NB4 (cell line): ENCODE measurements around the gene KSR2.

ENCODE experiments used
- DNase-seq: peaks from one replicate; pipeline ENCODE4 v3.0.0; 2010; ENCODE audit warnings: low read depth
- H3K4me3 ChIP-seq: one replicate; pipeline ENCODE4 v1.5.1; 2011; ENCODE audit warnings: mild to moderate bottlenecking, low read depth, low read length, moderate library complexity
- MAX ChIP-seq: IDR thresholded peaks from 2 replicates; pipeline ENCODE4 v1.6.1; 2011; ENCODE audit warnings: low read depth, low read length
- MYC ChIP-seq: IDR thresholded peaks from 2 replicates; pipeline ENCODE4 v1.6.1; 2011; ENCODE audit warnings: low read depth, low read length
- POLR2A ChIP-seq: IDR thresholded peaks from 2 replicates; pipeline ENCODE4 v1.6.1; 2011; ENCODE audit warnings: mild to moderate bottlenecking; ENCODE audit not compliant: insufficient read length; ENCODE audit errors: extremely low read depth
- TF ChIP-seq, protein P1 (sequence below): IDR thresholded peaks from one replicate; pipeline ENCODE4 v1.5.1; 2012; ENCODE audit warnings: low read depth, low read length

The KSR2 gene

DNA sequence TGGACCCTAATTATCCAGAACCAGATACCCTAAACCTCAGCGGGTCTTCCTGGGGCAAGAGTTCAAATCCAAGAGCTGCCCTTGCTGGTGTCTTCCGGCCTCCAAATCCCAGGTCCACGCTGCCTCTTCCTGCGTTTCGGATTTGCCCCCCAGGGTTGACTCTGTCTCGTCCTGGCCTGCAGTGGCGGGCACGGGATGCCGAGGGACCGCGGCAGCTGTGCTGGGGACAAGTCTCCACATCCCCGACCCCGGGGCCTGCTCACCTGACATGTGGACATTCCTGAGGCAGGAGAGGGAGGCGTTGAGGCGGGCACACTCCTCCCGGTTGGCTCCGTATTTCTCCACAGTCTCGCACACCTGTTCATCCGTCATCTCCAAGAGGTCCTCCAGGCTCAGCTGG lies 113.6 kb downstream of the KSR2 start:
- DNase-seq, result no peak
- no peak overlapping the region for H3K4me3 ChIP-seq
- TF ChIP-seq MYC (no peak), POLR2A (no peak), MAX (no peak)
- TF ChIP-seq, protein P1, sequence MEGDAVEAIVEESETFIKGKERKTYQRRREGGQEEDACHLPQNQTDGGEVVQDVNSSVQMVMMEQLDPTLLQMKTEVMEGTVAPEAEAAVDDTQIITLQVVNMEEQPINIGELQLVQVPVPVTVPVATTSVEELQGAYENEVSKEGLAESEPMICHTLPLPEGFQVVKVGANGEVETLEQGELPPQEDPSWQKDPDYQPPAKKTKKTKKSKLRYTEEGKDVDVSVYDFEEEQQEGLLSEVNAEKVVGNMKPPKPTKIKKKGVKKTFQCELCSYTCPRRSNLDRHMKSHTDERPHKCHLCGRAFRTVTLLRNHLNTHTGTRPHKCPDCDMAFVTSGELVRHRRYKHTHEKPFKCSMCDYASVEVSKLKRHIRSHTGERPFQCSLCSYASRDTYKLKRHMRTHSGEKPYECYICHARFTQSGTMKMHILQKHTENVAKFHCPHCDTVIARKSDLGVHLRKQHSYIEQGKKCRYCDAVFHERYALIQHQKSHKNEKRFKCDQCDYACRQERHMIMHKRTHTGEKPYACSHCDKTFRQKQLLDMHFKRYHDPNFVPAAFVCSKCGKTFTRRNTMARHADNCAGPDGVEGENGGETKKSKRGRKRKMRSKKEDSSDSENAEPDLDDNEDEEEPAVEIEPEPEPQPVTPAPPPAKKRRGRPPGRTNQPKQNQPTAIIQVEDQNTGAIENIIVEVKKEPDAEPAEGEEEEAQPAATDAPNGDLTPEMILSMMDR, result no peak

- TF ChIP-seq, protein P1, result peak; percentile 98
- TF ChIP-seq MYC (0 out of 2 replicates have a peak, but pooled peaks have one; percentile 45), POLR2A (no peak), MAX (peak; percentile 68)
- peak; percentile 84 for DNase-seq
- no peak overlapping the region for H3K4me3 ChIP-seq
Observed at GRCh38 chr12:117854339-117855012, 114.3 kb downstream of the KSR2 start.

GRCh38 chr12:117853600-117853999 lies 115.2 kb downstream of the KSR2 start:
- no peak for TF ChIP-seq POLR2A
- no peak for TF ChIP-seq MAX
- no peak for TF ChIP-seq MYC
- TF ChIP-seq, protein P1, result no peak
- no peak overlapping the region for H3K4me3 ChIP-seq
- no peak for DNase-seq

- TF ChIP-seq POLR2A, result no peak
- TF ChIP-seq MYC, result no peak
- no peak for TF ChIP-seq MAX
- TF ChIP-seq, protein P1, result peak; percentile 90
- no peak overlapping the region for H3K4me3 ChIP-seq
- peak; percentile 51 for DNase-seq
Observed at GRCh38 chr12:117850048-117850447, 118.7 kb downstream of the KSR2 start.

DNA sequence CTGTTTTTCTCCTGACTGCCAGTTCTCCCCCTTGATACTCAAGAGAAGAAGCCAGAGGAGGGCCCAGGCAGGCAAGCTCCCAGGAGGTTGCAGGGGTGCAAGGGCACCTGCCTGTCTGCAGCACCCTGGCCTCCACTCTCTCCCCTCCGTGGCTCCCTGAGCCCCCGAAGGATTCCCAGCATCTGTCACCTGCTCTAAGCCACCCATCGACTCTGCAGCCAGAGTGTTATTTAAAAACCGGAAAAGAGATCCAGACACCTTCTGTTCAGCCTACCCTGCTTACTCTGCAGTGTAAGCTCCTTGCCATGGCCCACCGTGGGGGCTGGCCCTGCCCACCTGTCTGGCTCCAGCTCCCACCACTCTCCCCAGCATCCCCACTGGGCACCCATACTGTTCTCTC lies 121.4 kb downstream of the KSR2 start:
- no peak for DNase-seq
- H3K4me3 ChIP-seq, result no peak overlapping the region
- TF ChIP-seq POLR2A (no peak), MYC (no peak), MAX (no peak)
- TF ChIP-seq, protein P1, result no peak
